KMS-11 (cell line): ENCODE results near the gene HMGXB4.

Source experiments
- H2AFZ ChIP-seq: fragments of 200-600 bp; sonication (generic); 2 replicates; pipeline ENCODE4 v1.6.1; 2016; ENCODE audit warnings: antibody characterized with exemption, mixed run types, low read depth
- H3K27ac ChIP-seq: fragments of 200-600 bp; sonication (generic); 2 replicates; pipeline ENCODE4 v1.6.1; 2016; ENCODE audit warnings: mild to moderate bottlenecking, mixed run types
- H3K27me3 ChIP-seq: fragments of 200-600 bp; sonication (generic); 2 replicates; pipeline ENCODE4 v1.6.1; 2017; ENCODE audit warnings: mild to moderate bottlenecking, low read depth, mixed run types, moderate library complexity; ENCODE audit not compliant: insufficient read depth
- H3K36me3 ChIP-seq: fragments of 200-600 bp; sonication (generic); 2 replicates; pipeline ENCODE4 v1.6.1; 2017; ENCODE audit warnings: mild to moderate bottlenecking, mixed run types; ENCODE audit not compliant: insufficient read depth
- H3K4me1 ChIP-seq: fragments of 200-600 bp; sonication (generic); 2 replicates; pipeline ENCODE4 v1.6.1; 2016; ENCODE audit warnings: mild to moderate bottlenecking, low read depth, mixed run types; ENCODE audit not compliant: poor library complexity, severe bottlenecking
- H3K4me2 ChIP-seq: fragments of 200-600 bp; sonication (generic); 2 replicates; pipeline ENCODE4 v1.7.0; 2016; ENCODE audit warnings: mild to moderate bottlenecking, mixed run types
- H3K4me3 ChIP-seq: fragments of 200-600 bp; sonication (generic); IDR thresholded peaks from 2 replicates; pipeline ENCODE4 v1.6.1; 2017; ENCODE audit warnings: low read depth, low read length, mixed read lengths; ENCODE audit not compliant: insufficient read depth
- H3K79me2 ChIP-seq: fragments of 200-600 bp; sonication (generic); 2 replicates; pipeline ENCODE4 v1.6.1; 2016; ENCODE audit warnings: low read depth, mixed run types; ENCODE audit not compliant: insufficient read depth
- H3K9ac ChIP-seq: fragments of 200-600 bp; sonication (generic); 2 replicates; pipeline ENCODE4 v1.6.1; 2016; ENCODE audit warnings: mild to moderate bottlenecking, mixed run types
- H4K20me1 ChIP-seq: fragments of 200-600 bp; sonication (generic); 2 replicates; pipeline ENCODE4 v1.6.1; 2016; ENCODE audit warnings: mild to moderate bottlenecking, mixed run types; ENCODE audit not compliant: insufficient read depth
- TF ChIP-seq, protein P1 (sequence below): fragments of 200-600 bp; sonication (generic); conservative IDR thresholded peaks from 2 replicates; pipeline ENCODE4 v1.6.1; 2017; ENCODE audit warnings: low read depth, mild to moderate bottlenecking, antibody characterized with exemption, low read length, moderate library complexity, mixed read lengths

Gene HMGXB4

DNA sequence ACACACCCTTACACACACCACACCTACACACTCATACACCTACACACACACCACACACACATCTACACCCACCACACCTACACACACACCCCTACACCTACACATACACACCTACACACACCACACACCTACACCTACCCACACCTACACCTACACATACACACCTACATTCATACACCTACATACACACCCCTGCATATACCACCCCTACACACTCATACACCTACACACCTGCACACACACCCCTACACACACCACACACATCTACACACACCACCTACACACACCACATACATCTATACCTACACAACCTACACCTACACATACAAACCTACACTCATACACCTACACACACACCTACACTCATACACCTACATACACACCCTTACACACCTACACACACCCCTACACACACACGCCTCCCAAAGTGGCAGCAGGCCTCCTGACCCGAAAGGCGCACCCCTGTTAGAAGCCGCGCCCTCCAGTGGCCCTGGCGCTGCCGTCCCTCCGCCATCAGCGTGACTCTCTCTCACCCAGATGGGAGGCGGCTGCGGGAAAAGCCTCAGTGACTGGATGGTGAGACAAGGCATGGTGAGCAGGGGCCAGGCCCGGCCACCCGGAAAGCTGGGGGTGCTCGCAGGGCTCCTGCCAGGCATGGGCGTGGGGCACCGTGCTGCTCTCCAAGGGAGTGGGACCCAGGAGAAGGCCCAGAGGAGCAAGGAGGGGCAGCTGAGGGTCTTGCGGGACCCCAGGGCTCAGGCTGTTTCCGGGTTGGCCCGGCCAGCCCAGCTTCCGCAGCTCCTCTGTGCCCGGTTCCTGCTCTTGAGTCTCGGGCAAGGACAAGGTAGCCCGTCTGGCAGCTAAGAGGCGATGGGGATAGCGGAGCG is 86.6 kb downstream of the HMGXB4 start:
- Histone ChIP-seq H3K36me3 (no peaks in the 10 kb centered on the region), H4K20me1 (no peaks in the 10 kb centered on the region), H3K27me3 (no peaks in the 10 kb centered on the region), H2AFZ (no peak overlapping the region), H3K27ac (peak overlapping the region; percentile 76; the same call in 1 of the 2 replicates), H3K4me1 (peaks cover 37% of the 10 kb centered on the region), H3K79me2 (no peaks in the 10 kb centered on the region), H3K9ac (peak overlapping the region; percentile 47; the same call in 1 of the 2 replicates), H3K4me2 (peak overlapping the region; percentile 89; the same call in 1 of the 2 replicates), H3K4me3 (no peak overlapping the region)
- TF ChIP-seq, protein P1, sequence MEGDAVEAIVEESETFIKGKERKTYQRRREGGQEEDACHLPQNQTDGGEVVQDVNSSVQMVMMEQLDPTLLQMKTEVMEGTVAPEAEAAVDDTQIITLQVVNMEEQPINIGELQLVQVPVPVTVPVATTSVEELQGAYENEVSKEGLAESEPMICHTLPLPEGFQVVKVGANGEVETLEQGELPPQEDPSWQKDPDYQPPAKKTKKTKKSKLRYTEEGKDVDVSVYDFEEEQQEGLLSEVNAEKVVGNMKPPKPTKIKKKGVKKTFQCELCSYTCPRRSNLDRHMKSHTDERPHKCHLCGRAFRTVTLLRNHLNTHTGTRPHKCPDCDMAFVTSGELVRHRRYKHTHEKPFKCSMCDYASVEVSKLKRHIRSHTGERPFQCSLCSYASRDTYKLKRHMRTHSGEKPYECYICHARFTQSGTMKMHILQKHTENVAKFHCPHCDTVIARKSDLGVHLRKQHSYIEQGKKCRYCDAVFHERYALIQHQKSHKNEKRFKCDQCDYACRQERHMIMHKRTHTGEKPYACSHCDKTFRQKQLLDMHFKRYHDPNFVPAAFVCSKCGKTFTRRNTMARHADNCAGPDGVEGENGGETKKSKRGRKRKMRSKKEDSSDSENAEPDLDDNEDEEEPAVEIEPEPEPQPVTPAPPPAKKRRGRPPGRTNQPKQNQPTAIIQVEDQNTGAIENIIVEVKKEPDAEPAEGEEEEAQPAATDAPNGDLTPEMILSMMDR: no peak

DNA sequence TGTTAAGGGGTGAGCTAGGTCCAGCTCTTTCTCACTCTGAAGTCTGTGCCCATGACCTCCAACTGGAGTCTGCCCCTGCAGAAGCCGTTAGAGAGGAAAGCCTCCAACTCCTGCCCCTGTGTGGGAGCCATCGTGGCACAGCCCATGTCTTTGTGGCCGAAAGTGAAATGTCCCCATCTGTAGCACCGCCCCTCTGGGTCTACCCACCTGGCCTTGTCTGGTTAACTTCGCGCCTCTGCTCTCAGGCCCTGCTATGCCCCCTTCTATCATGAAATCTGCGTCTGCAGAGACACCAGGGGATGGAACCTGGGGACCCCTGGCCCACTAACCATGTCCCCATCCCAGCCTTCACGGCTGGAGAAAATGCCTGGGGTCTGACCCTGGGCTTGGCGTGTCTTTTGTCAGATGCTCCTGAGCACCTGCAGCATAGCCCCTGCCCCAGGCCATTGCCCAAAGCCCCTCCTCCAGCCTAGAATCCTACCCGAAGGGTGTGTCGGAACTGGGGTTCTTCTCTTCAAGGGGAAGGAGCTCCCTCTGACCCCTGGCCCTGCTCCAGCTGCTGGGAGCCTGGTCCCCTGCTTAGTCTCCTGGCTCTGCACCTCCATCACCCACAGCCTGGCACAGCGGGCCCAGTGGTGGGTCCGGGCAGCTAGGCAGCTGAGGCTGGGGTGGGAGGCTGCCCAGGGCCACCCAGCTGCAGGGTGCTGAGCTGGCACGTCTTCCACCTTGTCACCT is 87.8 kb downstream of the HMGXB4 start:
- Histone ChIP-seq H3K4me3 (no peak overlapping the region), H3K27ac (peak overlapping the region; percentile 76), H3K9ac (peak overlapping the region; percentile 47; the same call in 1 of the 2 replicates), H3K27me3 (no peaks in the 10 kb centered on the region), H2AFZ (peak overlapping the region; percentile 44; the same call in 1 of the 2 replicates), H4K20me1 (no peaks in the 10 kb centered on the region), H3K4me2 (peak overlapping the region; percentile 89), H3K4me1 (peaks cover 46% of the 10 kb centered on the region), H3K36me3 (no peaks in the 10 kb centered on the region), H3K79me2 (no peaks in the 10 kb centered on the region)
- TF ChIP-seq, protein P1: no peak
